ENCODE measurements around the gene RCC1. TPM values are rescaled to one million over a fixed set of nuclear protein-coding genes. Genes with fewer than 3 reads are reported as not detected.
A peak's percentile ranks its signal among the peaks of the same experiment; 100 is the strongest.

Gene RCC1
- total RNA-seq, 1 donor from 2014 or later, result 20.5 TPM

DNA sequence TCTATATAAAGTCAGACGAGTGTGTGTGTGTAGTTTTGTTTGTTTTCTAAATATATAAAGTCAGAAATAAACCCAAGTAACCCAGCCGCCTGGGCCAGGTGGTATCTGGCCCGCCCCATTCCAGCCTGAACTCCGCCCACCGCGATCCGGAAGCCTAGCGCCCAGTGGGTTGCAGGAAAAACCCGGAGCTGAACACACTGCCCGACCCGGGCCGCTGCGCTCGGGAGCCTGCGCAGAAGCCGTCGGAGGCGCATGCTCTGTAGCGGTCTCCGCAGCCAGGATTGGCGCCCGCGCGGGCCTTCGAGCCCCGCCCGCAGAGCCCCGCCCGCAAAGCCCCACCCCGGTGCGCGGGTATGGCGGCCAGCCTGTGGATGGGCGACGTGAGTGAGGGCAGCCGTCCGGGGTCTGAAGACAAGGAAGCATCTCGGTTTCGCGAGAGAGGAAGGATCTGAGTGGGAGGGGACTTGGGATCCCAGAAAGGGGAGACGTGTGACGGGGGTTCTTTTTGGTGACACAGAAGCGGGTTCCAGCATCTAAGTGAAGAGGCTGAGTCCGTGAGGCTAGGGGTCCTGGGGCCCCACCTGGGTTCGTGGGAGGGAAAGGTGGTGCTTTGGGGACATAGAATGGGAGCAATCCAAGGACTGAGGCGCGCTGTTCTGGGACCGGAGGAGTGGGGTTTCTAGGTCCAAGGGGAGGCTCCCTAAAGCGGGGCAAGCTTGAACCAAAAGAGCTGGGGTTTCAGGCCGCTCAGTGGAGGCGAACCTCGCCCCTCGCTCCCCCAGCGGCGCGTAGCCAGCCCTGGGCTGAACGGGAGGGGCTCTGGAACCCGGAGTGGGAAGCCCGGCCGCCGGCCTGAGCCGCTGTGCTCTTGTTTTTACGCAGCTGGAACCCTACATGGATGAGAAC, 47.2 kb downstream of the RCC1 start, which contains the start of gene TRNAU1AP:
Gene TRNAU1AP (plus strand): TSS at position 328 of the 906 bp plus-strand sequence. CDS start 26 bp downstream, at position 354.
- peaks cover 13% of the 10 kb centered on the region for H3K4me1 Mint-ChIP-seq (ENCODE audit: low read depth)
- H3K27ac Mint-ChIP-seq (ENCODE audit: unreplicated experiment), result peak within 1 kb of the TSS; percentile 92
- no peaks in the 10 kb centered on the region for H3K27me3 Mint-ChIP-seq (ENCODE audit: low read depth)
- peaks cover 9% of the 10 kb centered on the region for H3K36me3 Mint-ChIP-seq (ENCODE audit: low read depth)
- TF ChIP-seq, protein P1, sequence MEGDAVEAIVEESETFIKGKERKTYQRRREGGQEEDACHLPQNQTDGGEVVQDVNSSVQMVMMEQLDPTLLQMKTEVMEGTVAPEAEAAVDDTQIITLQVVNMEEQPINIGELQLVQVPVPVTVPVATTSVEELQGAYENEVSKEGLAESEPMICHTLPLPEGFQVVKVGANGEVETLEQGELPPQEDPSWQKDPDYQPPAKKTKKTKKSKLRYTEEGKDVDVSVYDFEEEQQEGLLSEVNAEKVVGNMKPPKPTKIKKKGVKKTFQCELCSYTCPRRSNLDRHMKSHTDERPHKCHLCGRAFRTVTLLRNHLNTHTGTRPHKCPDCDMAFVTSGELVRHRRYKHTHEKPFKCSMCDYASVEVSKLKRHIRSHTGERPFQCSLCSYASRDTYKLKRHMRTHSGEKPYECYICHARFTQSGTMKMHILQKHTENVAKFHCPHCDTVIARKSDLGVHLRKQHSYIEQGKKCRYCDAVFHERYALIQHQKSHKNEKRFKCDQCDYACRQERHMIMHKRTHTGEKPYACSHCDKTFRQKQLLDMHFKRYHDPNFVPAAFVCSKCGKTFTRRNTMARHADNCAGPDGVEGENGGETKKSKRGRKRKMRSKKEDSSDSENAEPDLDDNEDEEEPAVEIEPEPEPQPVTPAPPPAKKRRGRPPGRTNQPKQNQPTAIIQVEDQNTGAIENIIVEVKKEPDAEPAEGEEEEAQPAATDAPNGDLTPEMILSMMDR (IDR thresholded peaks at IDR 0.05), result no peak
- peak; percentile 98 for DNase-seq (ENCODE audit: low spot score)
- peak within 1 kb of the TSS; percentile 98 for H3K4me3 Mint-ChIP-seq (ENCODE audit: unreplicated experiment)
- no peaks in the 10 kb centered on the region for H3K9me3 Mint-ChIP-seq (ENCODE audit: low read depth)

DNA sequence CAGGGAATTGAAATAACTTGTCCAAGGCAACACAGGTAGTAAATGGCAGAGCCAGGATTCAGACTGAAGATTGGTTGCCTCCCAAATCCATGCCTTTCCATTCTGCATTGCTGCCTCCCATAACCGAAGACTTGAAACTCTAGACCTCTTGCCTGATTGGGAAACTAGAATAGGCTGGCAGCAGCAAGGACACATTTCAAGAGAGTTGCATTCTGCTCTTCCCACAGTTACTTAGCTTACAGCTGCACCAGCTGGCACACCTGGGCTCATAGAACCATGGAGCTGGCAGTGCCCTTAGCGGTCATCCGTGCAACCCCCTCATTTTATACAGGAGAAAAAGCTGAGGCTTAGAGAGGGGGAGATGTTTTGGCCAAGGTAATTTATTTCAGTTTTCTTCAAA, 55.0 kb downstream of the RCC1 start:
- Mint-ChIP-seq H3K4me3 (ENCODE audit: unreplicated experiment) (no peak overlapping the region), H3K27me3 (ENCODE audit: low read depth) (no peaks in the 10 kb centered on the region), H3K27ac (ENCODE audit: unreplicated experiment) (no peak overlapping the region), H3K36me3 (ENCODE audit: low read depth) (peaks cover 21% of the 10 kb centered on the region), H3K9me3 (ENCODE audit: low read depth) (no peaks in the 10 kb centered on the region), H3K4me1 (ENCODE audit: low read depth) (no peaks in the 10 kb centered on the region)
- no peak for DNase-seq (ENCODE audit: low spot score)
- TF ChIP-seq, protein P1 (IDR thresholded peaks at IDR 0.05), result no peak

DNA sequence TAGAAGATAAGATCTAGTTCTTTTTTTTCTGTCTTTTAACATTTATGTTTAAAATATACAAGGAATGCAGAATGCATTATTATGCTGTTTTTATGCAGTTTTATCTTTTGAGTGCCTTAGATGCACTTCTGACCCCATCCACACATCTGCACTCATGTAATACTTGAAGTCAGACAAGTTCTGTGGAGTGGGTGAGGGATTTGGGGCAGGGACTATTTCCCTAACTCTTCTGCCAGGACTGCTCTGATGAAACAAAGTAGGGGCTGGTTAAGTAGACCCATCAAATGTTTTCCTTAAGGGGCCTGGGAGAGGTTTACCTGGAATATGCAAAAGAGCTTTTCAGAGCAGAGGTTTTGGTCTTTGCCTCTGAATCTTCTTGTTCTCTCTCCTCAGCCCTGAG, 58.5 kb downstream of the RCC1 start:
- Mint-ChIP-seq H3K9me3 (ENCODE audit: low read depth) (no peaks in the 10 kb centered on the region), H3K27me3 (ENCODE audit: low read depth) (no peaks in the 10 kb centered on the region), H3K4me3 (ENCODE audit: unreplicated experiment) (no peak overlapping the region), H3K27ac (ENCODE audit: unreplicated experiment) (no peak overlapping the region), H3K4me1 (ENCODE audit: low read depth) (no peaks in the 10 kb centered on the region), H3K36me3 (ENCODE audit: low read depth) (peaks cover 28% of the 10 kb centered on the region)
- DNase-seq (ENCODE audit: low spot score), result no peak
- TF ChIP-seq, protein P1 (IDR thresholded peaks at IDR 0.05), result no peak

DNA sequence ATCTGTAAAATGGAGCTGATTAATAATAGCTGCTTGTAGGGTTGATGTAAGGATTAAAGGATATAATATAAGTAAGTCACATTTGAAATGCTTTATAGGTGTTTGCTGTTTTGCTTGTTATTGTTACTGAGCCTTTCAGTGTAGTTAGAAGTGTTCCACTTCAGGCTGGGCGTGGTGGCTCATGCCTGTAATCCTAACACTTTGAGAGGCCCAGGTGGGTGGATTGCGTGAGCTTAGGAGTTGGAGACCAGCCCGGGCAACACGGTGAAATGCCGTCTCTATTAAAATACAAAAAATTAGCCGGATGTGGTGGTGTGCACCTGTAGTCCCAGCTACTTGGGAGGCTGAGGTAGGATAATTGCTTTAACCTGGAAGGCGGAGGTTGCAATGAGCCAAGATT, 59.2 kb downstream of the RCC1 start:
- no peak for DNase-seq (ENCODE audit: low spot score)
- H3K4me1 Mint-ChIP-seq (ENCODE audit: low read depth), result no peaks in the 10 kb centered on the region
- no peak overlapping the region for H3K27ac Mint-ChIP-seq (ENCODE audit: unreplicated experiment)
- H3K36me3 Mint-ChIP-seq (ENCODE audit: low read depth), result peaks cover 25% of the 10 kb centered on the region
- no peaks in the 10 kb centered on the region for H3K27me3 Mint-ChIP-seq (ENCODE audit: low read depth)
- no peaks in the 10 kb centered on the region for H3K9me3 Mint-ChIP-seq (ENCODE audit: low read depth)
- TF ChIP-seq, protein P1 (IDR thresholded peaks at IDR 0.05), result no peak
- no peak overlapping the region for H3K4me3 Mint-ChIP-seq (ENCODE audit: unreplicated experiment)

DNA sequence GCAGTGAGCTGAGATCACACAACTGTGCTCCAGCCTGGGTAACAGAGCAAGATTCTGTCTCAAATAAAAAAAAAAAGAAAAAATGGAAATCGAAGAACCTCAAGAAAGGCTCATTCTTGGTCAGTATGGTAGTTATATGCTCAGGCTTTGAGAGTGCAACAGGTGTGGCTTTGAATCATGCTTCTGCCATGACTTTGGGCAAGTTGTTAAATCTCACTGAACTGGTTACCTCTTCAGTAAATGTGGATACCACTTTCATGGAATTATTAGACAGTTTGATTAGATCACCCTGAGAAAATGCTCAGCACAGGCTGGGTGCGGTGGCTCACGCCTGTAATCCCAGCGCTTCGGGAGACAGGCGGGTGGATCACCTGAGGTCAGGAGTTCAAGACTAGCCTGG, 59.9 kb downstream of the RCC1 start:
- no peaks in the 10 kb centered on the region for H3K4me1 Mint-ChIP-seq (ENCODE audit: low read depth)
- H3K36me3 Mint-ChIP-seq (ENCODE audit: low read depth), result peaks cover 23% of the 10 kb centered on the region
- no peaks in the 10 kb centered on the region for H3K9me3 Mint-ChIP-seq (ENCODE audit: low read depth)
- H3K4me3 Mint-ChIP-seq (ENCODE audit: unreplicated experiment), result no peak overlapping the region
- no peaks in the 10 kb centered on the region for H3K27me3 Mint-ChIP-seq (ENCODE audit: low read depth)
- no peak for DNase-seq (ENCODE audit: low spot score)
- H3K27ac Mint-ChIP-seq (ENCODE audit: unreplicated experiment), result no peak overlapping the region
- TF ChIP-seq, protein P1 (IDR thresholded peaks at IDR 0.05), result no peak
